HG02870 (cell line): ENCODE results near the gene ATG4A.
A peak's percentile ranks its signal among the peaks of the same experiment; 100 is the strongest.

ENCODE experiments used
- ATAC-seq: cut with Tn5 transposase; IDR thresholded peaks from one replicate; pipeline ENCODE4 v1.9.1; 2021; ENCODE audit warnings: mild to moderate bottlenecking, moderate library complexity; ENCODE audit not compliant: unreplicated experiment

ATG4A gene

DNA sequence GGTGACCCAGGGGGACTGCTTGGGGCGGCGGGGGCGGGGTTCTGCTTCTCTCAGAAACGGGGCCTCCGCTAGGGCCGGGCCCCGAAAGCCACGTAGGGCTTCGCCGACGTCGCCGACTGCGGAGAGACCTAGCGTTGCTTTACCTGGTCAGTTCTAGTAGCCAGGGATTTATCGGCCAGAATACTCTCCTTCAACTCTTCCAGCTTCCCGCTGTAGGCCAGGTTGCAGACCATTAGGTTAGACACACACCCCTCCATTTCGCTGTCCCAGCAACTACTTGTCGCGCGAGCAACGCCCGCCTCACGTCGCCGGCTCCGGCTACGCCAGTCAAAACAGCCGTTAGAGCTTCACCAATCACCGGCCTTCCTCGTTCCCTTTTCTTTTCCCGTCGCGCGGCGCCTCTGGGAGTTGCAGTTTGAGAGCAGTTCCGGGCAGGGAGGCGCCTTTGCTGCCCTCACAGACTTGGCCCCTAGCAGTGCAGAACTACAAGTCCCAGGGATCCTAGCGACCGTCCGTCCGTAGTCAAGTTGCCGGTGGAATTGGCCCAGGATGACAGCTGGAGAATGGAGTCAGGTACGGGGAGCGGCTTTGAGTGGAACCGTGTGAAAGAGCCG is at the start of gene ATG4A, which contains the start of gene PSMD10:
Gene ATG4A, plus strand, starts transcription at position 515 of the 614 bp plus-strand sequence. Its CDS starts 49 bp downstream, at position 564.
Gene PSMD10, minus strand, starts transcription at position 279 of the 614 bp plus-strand sequence. Its CDS starts 22 bp downstream, at position 257.
- peak; percentile 92 for ATAC-seq

DNA sequence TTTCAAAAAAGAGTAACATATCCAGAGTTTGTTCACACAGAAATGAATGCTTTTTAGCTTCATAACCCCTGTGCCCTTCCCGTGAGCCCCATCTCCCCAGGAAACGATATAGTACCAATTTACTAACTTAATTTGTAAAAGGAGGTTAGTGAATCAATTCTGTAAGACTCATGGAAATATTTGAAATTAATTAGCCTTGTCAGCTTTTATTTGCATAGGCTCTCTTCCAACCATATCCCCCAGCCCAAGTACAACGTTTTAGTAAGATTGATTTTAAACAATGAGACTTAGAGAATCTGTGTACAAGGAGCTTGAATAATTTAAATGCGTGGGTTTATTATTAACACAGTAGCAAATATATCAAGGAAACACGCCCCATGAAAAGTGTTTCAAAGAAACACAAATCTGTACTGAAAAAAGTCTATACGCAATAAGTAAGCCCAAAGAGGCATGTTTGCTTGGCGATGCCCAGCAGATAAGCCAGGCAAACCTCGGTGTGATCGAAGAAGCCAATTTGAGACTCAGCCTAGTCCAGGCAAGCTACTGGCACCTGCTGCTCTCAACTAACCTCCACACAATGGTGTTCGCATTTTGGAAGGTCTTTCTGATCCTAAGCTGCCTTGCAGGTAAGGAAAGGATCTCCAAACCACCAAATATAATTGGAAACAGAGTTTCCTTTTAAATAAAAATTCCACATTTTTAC is 46.9 kb upstream of the ATG4A start, which contains the start of gene VSIG1:
Gene VSIG1, plus strand, starts transcription at position 512 of the 703 bp plus-strand sequence. Its CDS starts 66 bp downstream, at position 578.
- no peak for ATAC-seq

DNA sequence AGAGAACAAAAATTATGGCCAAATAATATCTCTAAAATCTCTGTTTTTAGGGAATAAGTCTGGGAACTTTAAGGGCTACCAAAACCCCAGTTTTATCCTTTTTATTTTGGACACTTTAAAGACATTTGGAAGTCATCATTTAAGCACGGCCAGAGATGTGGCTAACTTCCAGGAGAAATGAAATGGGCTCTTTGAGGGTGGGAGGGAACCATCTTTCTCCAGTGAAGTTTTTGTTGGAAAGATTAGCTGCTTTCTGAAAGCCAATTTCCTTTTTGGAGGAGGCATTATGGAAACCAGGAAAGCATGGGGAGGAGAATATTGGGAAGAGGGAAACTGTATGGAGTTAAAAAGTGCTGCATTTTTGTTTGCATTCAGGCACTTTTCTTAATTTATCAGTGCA is 41.9 kb upstream of the ATG4A start:
- no peak for ATAC-seq

DNA sequence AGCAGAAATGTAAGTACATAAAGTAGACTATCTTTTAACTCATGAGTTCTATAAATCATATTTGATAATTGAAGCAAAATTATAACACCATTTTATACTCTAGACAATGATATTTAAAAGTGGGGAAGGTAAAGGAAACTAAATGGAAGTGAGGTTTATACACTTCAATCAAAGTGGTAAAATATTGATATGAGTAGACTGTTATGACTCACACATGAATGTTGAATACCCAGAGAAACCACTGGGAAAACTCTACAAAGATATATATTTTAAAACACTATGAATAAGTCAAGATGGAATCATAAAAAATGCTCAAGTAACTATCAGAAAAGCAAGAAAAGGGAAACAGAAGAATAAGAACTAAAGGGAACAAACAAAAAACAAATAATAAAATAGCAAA is 38.4 kb upstream of the ATG4A start:
- peak; percentile 71 for ATAC-seq

DNA sequence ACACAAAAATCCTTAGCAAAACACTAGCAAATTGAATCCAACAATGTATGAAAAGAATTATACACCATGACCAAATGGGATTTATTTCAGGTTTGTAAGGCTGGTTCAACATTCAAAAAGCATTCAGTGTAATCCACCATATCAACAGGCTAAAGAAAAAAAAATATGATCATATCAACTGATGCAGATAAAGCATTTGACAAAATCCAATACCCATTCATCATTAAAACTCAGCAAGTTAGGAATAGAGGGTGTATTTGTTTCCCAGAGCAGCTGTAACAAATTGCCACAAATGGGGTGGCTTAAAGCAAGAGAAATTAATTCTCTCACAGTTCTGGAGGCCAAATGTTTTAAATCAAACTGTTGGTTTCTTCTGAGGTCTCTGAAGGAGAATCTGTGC is 36.0 kb upstream of the ATG4A start:
- no peak for ATAC-seq

GRCh38 chrX:108059801-108060200 is 31.8 kb upstream of the ATG4A start:
- ATAC-seq, result no peak

- ATAC-seq, result peak; percentile 49
Observed at GRCh38 chrX:108064001-108064400, 27.6 kb upstream of the ATG4A start.

DNA sequence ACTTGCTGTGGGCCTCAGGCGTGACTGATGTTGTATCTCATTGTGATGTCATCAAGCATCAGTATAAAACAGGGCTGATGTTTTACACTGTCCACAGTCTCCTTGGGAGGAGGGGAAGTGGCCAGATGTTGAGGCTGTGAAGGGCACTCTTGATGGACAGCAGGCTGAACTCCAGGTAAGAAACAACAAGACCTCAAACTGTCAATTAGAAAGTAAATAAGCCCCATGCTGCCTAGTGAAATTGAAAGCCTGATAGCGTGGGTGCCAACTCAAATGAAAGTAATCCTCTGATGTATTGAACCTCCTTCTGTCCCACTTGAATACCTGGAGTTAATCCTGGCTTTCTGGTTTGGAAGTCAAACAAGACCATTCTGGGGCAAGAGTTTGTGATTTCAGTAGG is 27.0 kb upstream of the ATG4A start:
- ATAC-seq, result no peak

GRCh38 chrX:108068121-108068520 is 23.5 kb upstream of the ATG4A start:
- ATAC-seq, result no peak

GRCh38 chrX:108070891-108071290 is 20.7 kb upstream of the ATG4A start:
- no peak for ATAC-seq

DNA sequence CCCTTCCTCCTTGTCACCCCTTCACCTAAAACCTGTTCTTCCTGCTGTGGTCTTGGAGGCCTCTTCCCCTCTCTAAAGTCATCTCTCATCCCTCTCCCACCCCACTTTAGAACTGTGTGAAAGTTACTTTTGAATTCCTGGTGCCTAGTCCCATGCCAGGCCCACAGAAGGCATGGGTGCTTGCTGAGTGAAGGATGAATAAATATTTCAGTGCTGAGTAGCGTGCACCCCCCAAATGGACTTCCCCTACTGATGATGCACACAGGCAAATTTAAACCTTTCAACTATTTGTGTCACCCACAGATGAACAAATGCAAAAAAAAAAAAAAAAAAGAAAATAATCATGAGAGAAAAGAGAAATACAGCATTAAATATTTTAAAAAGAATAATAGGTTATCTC is 20.0 kb upstream of the ATG4A start:
- ATAC-seq, result no peak

- no peak for ATAC-seq
Observed at GRCh38 chrX:108072746-108073145, 18.8 kb upstream of the ATG4A start.

DNA sequence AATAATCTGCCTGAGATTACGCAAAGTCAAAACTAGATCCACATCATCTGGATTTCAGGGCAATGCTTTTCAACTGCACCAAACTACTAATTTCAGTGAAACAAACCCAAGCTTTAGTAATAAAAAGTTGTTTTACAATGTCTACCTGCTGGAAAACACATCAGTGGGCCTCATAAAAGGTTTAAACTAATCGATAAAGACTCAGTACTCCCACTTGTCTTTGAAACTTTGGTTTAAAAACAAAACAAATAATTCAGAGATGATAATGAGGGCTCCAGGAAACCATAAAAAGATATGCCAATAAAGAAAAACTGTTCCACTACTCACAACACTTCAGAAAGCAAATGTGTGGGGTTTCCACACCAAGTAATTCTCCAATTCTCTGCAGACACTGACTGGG is 10.5 kb upstream of the ATG4A start:
- ATAC-seq, result no peak

DNA sequence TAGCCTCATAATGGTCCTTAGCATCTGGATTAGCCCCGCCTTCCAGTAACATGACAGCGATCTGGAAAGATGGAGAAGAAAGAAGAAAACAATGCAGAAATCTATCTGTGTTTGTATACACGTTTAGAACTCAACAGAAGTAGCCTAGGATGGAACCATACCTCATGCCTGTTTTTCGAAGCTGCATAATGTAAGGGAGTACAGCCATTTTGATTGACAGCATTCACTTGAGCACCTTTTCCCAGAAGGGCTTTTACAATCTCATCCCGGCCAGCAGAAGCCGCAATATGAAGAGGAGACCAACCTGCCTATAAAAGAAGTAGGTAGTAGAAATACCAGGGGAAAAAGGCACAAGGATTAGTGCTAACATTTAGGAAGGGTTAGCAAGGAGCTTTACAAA is 3.8 kb upstream of the ATG4A start:
- no peak for ATAC-seq

DNA sequence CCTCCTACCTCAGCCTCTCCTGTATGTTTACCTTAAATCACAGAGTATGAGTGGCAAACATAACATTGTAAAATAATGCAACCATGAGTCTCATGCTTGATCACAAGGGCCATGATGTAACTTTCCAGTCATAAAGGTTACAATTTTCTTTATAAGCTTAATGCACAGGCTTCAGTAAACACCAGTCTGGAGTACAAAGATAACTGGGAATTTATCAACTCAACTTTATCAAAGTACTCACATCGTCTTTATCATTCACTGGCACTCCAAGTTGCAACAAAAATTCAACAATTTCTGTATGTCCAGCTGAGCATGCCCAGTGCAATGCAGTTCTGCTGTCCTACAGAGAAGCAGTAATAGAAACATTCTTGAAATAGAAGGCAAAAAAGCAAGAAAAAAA is 3.1 kb upstream of the ATG4A start:
- ATAC-seq, result no peak

GRCh38 chrX:108090491-108091263 is 901 bp upstream of the ATG4A start:
- ATAC-seq, result no peak

- peak; percentile 40 for ATAC-seq
Observed at GRCh38 chrX:108091878-108092291, 307 bp downstream of the ATG4A start.

GRCh38 chrX:108097380-108097779 is 5.8 kb downstream of the ATG4A start:
- ATAC-seq, result no peak

DNA sequence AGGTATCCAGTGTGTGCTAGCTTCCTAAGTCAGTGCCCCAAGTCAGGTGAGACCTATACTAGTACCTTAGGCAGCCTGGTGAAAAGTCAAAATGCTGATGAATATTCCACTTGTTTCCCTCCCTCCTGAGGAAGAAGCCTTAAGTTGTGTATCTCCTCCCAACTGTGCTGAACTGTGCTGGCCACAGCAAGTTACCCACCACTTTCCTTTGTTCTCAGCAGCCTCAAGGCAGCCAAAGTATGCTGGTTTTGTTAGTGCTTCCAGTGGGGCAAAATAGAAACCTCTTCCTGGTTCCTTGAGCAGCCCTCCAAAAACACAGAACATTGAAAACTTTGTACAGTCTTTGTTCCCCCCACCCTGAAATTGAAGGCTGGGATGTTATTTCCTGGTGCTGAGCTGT is 13.9 kb downstream of the ATG4A start:
- ATAC-seq, result no peak

GRCh38 chrX:108114541-108114940 is 23.0 kb downstream of the ATG4A start:
- no peak for ATAC-seq

DNA sequence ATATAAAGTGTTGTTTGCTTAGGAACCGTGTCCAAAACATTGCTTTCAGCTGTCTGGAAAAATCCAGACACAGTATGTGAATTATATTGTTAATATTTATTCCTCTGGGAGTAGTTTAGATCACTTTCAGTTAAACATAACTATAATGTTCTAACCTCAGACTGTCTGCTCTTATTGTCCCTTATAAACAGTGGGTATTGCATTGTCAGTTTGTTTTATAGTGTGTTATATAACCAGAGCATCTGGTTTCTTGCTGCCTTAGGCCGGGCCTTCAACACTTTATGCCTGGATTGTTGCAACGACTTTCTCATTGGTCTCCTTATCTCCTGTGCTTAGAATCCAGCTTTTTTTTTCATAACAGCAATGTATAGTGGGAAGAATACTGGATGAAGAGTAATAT is 26.4 kb downstream of the ATG4A start:
- ATAC-seq, result no peak

GRCh38 chrX:108121291-108121690 is 29.7 kb downstream of the ATG4A start:
- no peak for ATAC-seq
